Ureter (tissue), 1 donor: Measurements from ENCODE around the gene RB1. TPM values are rescaled to one million over a fixed set of nuclear protein-coding genes. Genes with fewer than 3 reads are reported as not detected.

Experiments used
- DNase-seq: peaks from one replicate; pipeline ENCODE4 v3.0.0-alpha.2; 2020; ENCODE audit warnings: low spot score
- total RNA-seq: library from RNA; stranded (reverse); gene quantifications from one replicate; pipeline ENCODE4 v1.2.4, GENCODE V29; 2023
- donor health status: DM: yes; HTN: yes; CAD: no.

RB1 gene
- total RNA-seq, 1 donor from 2014 or later: 34.8 TPM

GRCh38 chr13:48493851-48494250 lies 190.3 kb downstream of the RB1 start:
- no peak for DNase-seq

GRCh38 chr13:48494874-48495273 lies 191.3 kb downstream of the RB1 start:
- no peak for DNase-seq

GRCh38 chr13:48496271-48497161 lies 193.0 kb downstream of the RB1 start:
- DNase-seq: no peak

GRCh38 chr13:48497669-48498068 lies 194.1 kb downstream of the RB1 start:
- no peak for DNase-seq

GRCh38 chr13:48500652-48501197 lies 197.2 kb downstream of the RB1 start:
- DNase-seq: no peak

- DNase-seq: no peak
Measured at GRCh38 chr13:48501705-48502104, 198.2 kb downstream of the RB1 start.

GRCh38 chr13:48502601-48503319 lies 199.2 kb downstream of the RB1 start:
- DNase-seq: no peak

GRCh38 chr13:48504606-48505005 lies 201.1 kb downstream of the RB1 start:
- DNase-seq: no peak

- DNase-seq: no peak
Measured at GRCh38 chr13:48505012-48505411, 201.5 kb downstream of the RB1 start.

GRCh38 chr13:48505597-48506091 lies 202.1 kb downstream of the RB1 start:
- peak; percentile 63 for DNase-seq

- no peak for DNase-seq
Measured at GRCh38 chr13:48506092-48506701, 202.6 kb downstream of the RB1 start.

- no peak for DNase-seq
Measured at GRCh38 chr13:48507021-48507420, 203.5 kb downstream of the RB1 start.

GRCh38 chr13:48508011-48508410 lies 204.5 kb downstream of the RB1 start:
- DNase-seq: no peak

GRCh38 chr13:48510698-48511097 lies 207.1 kb downstream of the RB1 start:
- DNase-seq: no peak

- DNase-seq: no peak
Measured at GRCh38 chr13:48511621-48512230, 208.2 kb downstream of the RB1 start.

- DNase-seq: no peak
Measured at GRCh38 chr13:48514793-48515192, 211.2 kb downstream of the RB1 start.

GRCh38 chr13:48515732-48516131 lies 212.2 kb downstream of the RB1 start:
- no peak for DNase-seq

- DNase-seq: no peak
Measured at GRCh38 chr13:48518083-48518482, 214.5 kb downstream of the RB1 start.

- no peak for DNase-seq
Measured at GRCh38 chr13:48526286-48526685, 222.7 kb downstream of the RB1 start.

- no peak for DNase-seq
Measured at GRCh38 chr13:48527955-48528354, 224.4 kb downstream of the RB1 start.

- no peak for DNase-seq
Measured at GRCh38 chr13:48528720-48529119, 225.2 kb downstream of the RB1 start.

GRCh38 chr13:48530833-48531232 lies 227.3 kb downstream of the RB1 start:
- no peak for DNase-seq
